Embryonic facial prominence (tissue), 1 donor: Measurements from ENCODE around the gene CBL.
"Not testable (repeated sequence)": the region's sequence is repeated elsewhere in the genome, so short reads cannot be mapped to it uniquely, and the experiment has no call there.

Source experiments
- DNase-seq: peaks from one replicate; pipeline ENCODE4 v3.0.0-alpha.2; 2016; ENCODE audit errors: extremely low spot score

The CBL gene

DNA sequence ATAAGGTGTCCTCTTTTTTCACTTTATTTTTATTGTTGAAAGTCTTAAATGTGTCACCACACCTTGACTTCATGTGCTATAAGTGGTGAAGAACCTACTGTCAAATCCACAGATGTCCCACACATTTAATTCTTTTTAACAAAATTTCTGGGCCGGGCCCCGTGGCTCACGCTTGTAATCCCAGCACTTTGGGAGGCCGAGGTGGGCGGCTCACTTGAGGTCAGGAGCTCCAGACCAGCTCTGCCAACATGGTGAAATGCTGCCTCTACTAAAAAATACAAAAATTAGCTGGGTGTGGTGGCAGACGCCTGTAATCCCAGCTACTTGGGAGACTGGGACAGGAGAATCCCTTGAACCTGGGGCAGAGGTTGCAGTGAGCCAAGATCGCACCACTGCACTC is 3.0 kb downstream of the CBL start:
- DNase-seq: no peak

GRCh38 chr11:119210050-119210449 is 3.9 kb downstream of the CBL start:
- DNase-seq: no peak

DNA sequence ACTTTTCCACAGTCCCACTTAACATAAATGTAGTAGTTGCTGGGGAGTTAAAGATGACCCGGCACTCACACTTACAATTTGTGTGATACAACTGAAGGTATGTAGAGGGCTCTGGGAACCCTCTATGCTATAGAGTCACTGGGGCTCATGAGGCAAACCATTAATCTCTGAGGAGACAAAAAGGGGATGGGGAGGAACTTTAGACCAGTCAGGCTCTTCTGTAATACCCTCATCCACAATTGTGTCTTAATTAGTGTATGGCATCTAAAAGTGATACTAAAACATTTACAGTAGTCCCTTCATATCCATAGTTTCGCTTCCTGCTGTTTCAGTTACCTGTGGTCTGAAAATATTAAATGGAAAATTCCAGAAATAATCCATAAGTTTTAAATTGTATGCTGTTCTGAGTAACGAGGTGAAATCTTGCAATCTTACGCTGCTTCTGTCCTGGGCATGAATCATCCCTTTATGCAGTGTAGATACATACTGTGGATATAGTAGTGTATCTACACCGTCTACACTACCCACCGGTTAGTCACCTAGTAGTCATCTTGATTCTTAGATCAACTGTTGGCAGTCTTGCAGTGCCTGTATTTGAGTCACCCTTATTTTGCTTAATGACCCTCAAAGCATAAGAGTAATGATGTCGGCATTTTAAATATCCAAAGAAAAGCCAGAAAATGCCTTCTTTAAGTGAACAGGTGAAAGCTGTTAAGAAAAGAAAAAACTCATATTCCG is 12.2 kb downstream of the CBL start:
- no peak for DNase-seq

- DNase-seq: no peak
Measured at GRCh38 chr11:119222308-119222707, 16.2 kb downstream of the CBL start.

GRCh38 chr11:119222891-119223290 is 16.8 kb downstream of the CBL start:
- no peak for DNase-seq

DNA sequence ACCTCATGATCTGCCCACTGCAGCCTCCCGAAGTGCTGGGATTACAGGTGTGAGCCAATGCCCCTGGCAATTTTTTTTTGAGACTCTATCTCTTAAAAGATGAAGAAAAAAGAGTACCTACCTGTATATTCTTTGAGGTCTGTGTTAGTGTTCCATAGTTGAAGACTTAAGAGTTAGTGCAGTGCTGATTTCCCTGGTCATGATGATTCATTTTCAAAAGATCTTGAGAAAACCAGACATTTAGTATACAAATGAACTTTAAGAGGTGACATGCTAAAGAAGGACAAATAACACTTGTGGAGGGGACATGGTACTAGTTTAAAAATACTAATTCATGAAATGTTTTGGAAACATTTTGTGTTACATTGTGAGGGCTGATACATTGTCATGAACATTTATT is 17.7 kb downstream of the CBL start:
- no peak for DNase-seq

DNA sequence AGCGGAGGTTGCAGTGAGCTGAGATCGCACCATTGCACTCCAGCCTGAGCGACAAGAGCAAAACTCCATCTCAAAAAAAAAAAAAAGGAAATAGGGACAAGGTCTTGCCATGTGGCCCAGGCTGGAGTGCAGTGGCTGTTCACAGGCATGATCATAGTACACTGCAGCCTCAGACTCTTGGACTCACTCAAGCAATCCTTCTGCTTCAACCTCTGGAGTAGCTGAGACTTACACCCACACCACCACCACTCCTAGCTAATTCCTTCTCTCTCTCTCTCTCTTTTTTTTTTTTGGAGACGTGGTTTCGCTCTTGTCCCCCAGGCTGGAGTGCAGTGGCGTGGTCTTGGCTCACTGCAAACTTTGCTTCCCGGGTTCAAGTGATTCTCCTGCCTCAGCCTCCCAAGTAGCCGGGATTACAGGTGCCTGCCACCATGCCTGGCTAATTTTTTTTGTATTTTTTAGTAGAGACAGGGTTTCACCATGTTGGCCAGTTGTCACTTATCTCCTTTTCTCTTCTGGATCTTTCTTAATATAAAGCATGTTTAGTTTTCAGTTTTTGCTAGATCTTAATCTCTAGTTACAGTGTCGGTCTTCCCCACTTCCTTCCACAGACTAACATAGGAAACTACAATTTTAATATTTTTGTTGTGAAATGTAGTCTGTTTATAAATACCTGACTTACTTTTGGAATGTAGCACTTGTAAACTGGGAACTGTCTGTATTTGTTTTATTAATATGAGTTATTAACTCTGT is 22.6 kb downstream of the CBL start:
- not testable (repeated sequence) for DNase-seq

DNA sequence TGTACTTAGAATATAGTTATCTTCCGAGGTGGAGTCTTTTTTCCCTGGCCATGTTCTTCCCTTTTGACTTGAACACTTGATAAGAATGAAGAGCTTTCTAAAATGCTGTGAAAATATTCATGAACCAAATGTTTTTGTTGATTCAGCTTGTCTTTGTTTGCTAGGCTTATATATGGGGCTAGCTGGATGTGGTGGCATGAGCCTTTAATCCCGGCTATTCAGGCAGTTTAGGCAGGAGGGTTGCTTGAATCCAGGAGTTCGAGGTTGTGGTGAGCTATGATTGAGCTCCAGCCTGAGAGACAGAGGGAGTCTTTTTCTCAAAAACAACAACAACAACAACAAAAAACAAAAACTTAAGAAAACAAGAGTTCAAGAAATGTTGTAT is 23.1 kb downstream of the CBL start:
- no peak for DNase-seq

- no peak for DNase-seq
Measured at GRCh38 chr11:119229741-119230140, 23.6 kb downstream of the CBL start.

GRCh38 chr11:119236490-119236889 is 30.4 kb downstream of the CBL start:
- DNase-seq: no peak

DNA sequence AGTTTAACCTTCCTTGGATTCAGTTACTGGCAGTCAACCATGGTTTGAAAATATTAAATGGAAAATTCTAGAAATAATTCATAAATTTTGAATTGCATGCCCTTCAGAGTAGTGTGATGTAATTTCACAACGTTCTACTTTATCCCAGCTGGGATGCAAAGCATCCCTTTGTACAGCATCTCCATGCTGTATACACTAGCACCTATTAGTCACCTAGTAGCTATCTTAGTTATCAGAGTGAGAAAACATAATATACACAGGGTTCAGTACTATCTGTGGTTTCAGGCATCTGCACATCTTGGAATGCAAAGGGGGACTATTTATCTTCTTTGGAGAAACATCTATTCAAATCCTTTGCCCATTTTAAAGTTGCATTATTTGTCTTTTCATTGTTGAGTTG is 30.8 kb downstream of the CBL start:
- DNase-seq: no peak

DNA sequence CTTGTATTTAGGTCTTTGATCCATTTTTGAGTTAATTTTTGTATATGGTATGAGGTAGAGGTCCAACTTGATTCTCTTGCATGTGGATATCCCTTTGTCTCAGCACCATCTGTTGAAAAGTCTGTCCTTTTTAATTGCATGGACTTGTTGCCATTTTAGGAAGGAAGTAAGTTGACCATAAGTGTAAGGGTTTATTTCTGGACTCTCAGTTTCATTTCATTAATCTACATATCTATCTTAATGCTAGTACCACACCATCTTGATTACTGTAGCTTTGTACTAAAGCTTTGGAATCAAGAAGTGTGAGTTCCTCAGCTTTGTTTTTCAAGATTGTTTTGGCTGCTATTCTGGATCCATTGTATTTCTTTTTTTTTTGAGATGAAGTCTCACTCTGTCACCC is 31.4 kb downstream of the CBL start:
- no peak for DNase-seq

- DNase-seq: no peak
Measured at GRCh38 chr11:119248750-119249670, 42.9 kb downstream of the CBL start.

- no peak for DNase-seq
Measured at GRCh38 chr11:119249671-119250010, 43.5 kb downstream of the CBL start.

- DNase-seq: no peak
Measured at GRCh38 chr11:119251114-119251513, 45.0 kb downstream of the CBL start.

GRCh38 chr11:119254239-119254638 is 48.1 kb downstream of the CBL start:
- DNase-seq: no peak

GRCh38 chr11:119258180-119258579 is 52.0 kb downstream of the CBL start:
- no peak for DNase-seq

- DNase-seq: no peak
Measured at GRCh38 chr11:119258983-119259382, 52.8 kb downstream of the CBL start.

- no peak for DNase-seq
Measured at GRCh38 chr11:119262668-119263351, 56.7 kb downstream of the CBL start.

GRCh38 chr11:119263352-119263940 is 57.3 kb downstream of the CBL start:
- no peak for DNase-seq

GRCh38 chr11:119266063-119266462 is 59.9 kb downstream of the CBL start:
- no peak for DNase-seq
